H1 (cell line): ENCODE results near the gene CNNM2. TPM values are rescaled to one million over a fixed set of nuclear protein-coding genes. Genes with fewer than 3 reads are reported as not detected.

Experiments
- ATF3 ChIP-seq: IDR thresholded peaks from 2 replicates; pipeline ENCODE4 v1.6.1; 2011; ENCODE audit warnings: low read depth, mild to moderate bottlenecking, low read length; ENCODE audit not compliant: insufficient read depth
- CEBPB ChIP-seq: IDR thresholded peaks from 2 replicates; pipeline ENCODE4 v1.6.1; 2012; ENCODE audit warnings: low read depth, low read length
- CTBP2 ChIP-seq: IDR thresholded peaks from 2 replicates; pipeline ENCODE4 v1.7.0; 2011; ENCODE audit warnings: borderline replicate concordance, mild to moderate bottlenecking, moderate library complexity, mixed read lengths, low read length; ENCODE audit not compliant: insufficient read depth, insufficient read length
- HDAC2 ChIP-seq, 2 experiments: fragments of 300-600 bp in 1 of 2; sonication (generic) in 1 of 2; IDR thresholded peaks; 2 replicates each; pipeline ENCODE4 v1.6.1; 2011 to 2012; ENCODE audit warnings: low read depth in 2 of 2, low read length in 2 of 2, mild to moderate bottlenecking in 2 of 2, moderate library complexity in 2 of 2, borderline replicate concordance in 1 of 2, inconsistent platforms in 1 of 2
- HDAC6 ChIP-seq: IDR thresholded peaks from one replicate; pipeline ENCODE4 v1.7.1; 2012; ENCODE audit warnings: low read depth, mild to moderate bottlenecking, inconsistent platforms, low read length, moderate library complexity
- POLR2AphosphoS5 ChIP-seq: IDR thresholded peaks from 2 replicates; pipeline ENCODE4 v1.6.1; 2011; ENCODE audit warnings: low read depth, low read length
- TAF1 ChIP-seq: IDR thresholded peaks from 2 replicates; pipeline ENCODE4 v1.6.1; 2011; ENCODE audit warnings: mild to moderate bottlenecking, low read depth, low read length
- polyA plus RNA-seq, 7 experiments: library from polyadenylated mRNA; depleted of rRNA in 3 of 7; stranded (reverse) in 5 of 7; unstranded in 2 of 7; fragments of >200 nt in 5 of 7; fragments of 200-250 nt in 2 of 7; gene quantifications; 1 replicate in 5 of 7; 2 replicates in 1 of 7; 4 replicates in 1 of 7; pipeline versions ENCODE4 v1.2.1 to v1.2.3, GENCODE V29; 2011 to 2013; ENCODE audit warnings: missing spikeins in 2 of 7, mixed read lengths in 2 of 7
- total RNA-seq: library from RNA; stranded (reverse); fragmentation: NEBNext Ultra II Directional; extraction: Animal tissue kit (Norgen Biotek cat#: 25700); gene quantifications from 2 replicates; pipeline ENCODE4 v1.2.1, GENCODE V29; 2021
- TF ChIP-seq, protein P1 (sequence below): fragments of 300-600 bp; sonication (generic); IDR thresholded peaks from 2 replicates; pipeline ENCODE4 v1.7.1; 2012; ENCODE audit warnings: low read length, moderate library complexity, mild to moderate bottlenecking, inconsistent platforms; ENCODE audit not compliant: insufficient replicate concordance

The CNNM2 gene
- total and polyA plus RNA-seq, 2 of the 8 experiments (the other 6 are each of a cell fraction or from before 2014, with no cell fraction given) = 7.3 to 23.6 TPM

- TF ChIP-seq ATF3 (peak; percentile 61; the same call in 1 of the 2 replicates), CTBP2 (peak; percentile 56), POLR2AphosphoS5 (peak; percentile 77; the same call in 1 of the 2 replicates), CEBPB (no peak), HDAC2 (IDR thresholded peaks at IDR 0.05; ENCODE audit: borderline replicate concordance in 1 of 2, low read depth in 2 of 2, low read length in 2 of 2) (no peak), TAF1 (peak; percentile 49; the same call in 1 of the 2 replicates), HDAC6 (no peak)
- TF ChIP-seq, protein P1, sequence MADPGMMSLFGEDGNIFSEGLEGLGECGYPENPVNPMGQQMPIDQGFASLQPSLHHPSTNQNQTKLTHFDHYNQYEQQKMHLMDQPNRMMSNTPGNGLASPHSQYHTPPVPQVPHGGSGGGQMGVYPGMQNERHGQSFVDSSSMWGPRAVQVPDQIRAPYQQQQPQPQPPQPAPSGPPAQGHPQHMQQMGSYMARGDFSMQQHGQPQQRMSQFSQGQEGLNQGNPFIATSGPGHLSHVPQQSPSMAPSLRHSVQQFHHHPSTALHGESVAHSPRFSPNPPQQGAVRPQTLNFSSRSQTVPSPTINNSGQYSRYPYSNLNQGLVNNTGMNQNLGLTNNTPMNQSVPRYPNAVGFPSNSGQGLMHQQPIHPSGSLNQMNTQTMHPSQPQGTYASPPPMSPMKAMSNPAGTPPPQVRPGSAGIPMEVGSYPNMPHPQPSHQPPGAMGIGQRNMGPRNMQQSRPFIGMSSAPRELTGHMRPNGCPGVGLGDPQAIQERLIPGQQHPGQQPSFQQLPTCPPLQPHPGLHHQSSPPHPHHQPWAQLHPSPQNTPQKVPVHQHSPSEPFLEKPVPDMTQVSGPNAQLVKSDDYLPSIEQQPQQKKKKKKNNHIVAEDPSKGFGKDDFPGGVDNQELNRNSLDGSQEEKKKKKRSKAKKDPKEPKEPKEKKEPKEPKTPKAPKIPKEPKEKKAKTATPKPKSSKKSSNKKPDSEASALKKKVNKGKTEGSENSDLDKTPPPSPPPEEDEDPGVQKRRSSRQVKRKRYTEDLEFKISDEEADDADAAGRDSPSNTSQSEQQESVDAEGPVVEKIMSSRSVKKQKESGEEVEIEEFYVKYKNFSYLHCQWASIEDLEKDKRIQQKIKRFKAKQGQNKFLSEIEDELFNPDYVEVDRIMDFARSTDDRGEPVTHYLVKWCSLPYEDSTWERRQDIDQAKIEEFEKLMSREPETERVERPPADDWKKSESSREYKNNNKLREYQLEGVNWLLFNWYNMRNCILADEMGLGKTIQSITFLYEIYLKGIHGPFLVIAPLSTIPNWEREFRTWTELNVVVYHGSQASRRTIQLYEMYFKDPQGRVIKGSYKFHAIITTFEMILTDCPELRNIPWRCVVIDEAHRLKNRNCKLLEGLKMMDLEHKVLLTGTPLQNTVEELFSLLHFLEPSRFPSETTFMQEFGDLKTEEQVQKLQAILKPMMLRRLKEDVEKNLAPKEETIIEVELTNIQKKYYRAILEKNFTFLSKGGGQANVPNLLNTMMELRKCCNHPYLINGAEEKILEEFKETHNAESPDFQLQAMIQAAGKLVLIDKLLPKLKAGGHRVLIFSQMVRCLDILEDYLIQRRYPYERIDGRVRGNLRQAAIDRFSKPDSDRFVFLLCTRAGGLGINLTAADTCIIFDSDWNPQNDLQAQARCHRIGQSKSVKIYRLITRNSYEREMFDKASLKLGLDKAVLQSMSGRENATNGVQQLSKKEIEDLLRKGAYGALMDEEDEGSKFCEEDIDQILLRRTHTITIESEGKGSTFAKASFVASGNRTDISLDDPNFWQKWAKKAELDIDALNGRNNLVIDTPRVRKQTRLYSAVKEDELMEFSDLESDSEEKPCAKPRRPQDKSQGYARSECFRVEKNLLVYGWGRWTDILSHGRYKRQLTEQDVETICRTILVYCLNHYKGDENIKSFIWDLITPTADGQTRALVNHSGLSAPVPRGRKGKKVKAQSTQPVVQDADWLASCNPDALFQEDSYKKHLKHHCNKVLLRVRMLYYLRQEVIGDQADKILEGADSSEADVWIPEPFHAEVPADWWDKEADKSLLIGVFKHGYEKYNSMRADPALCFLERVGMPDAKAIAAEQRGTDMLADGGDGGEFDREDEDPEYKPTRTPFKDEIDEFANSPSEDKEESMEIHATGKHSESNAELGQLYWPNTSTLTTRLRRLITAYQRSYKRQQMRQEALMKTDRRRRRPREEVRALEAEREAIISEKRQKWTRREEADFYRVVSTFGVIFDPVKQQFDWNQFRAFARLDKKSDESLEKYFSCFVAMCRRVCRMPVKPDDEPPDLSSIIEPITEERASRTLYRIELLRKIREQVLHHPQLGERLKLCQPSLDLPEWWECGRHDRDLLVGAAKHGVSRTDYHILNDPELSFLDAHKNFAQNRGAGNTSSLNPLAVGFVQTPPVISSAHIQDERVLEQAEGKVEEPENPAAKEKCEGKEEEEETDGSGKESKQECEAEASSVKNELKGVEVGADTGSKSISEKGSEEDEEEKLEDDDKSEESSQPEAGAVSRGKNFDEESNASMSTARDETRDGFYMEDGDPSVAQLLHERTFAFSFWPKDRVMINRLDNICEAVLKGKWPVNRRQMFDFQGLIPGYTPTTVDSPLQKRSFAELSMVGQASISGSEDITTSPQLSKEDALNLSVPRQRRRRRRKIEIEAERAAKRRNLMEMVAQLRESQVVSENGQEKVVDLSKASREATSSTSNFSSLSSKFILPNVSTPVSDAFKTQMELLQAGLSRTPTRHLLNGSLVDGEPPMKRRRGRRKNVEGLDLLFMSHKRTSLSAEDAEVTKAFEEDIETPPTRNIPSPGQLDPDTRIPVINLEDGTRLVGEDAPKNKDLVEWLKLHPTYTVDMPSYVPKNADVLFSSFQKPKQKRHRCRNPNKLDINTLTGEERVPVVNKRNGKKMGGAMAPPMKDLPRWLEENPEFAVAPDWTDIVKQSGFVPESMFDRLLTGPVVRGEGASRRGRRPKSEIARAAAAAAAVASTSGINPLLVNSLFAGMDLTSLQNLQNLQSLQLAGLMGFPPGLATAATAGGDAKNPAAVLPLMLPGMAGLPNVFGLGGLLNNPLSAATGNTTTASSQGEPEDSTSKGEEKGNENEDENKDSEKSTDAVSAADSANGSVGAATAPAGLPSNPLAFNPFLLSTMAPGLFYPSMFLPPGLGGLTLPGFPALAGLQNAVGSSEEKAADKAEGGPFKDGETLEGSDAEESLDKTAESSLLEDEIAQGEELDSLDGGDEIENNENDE = no peak
Measured at GRCh38 chr10:102869258-102870198, 48.6 kb upstream of the CNNM2 start, which contains the start of gene AS3MT (continued).
